ENCODE results near the gene LDB2.

LDB2 gene

DNA sequence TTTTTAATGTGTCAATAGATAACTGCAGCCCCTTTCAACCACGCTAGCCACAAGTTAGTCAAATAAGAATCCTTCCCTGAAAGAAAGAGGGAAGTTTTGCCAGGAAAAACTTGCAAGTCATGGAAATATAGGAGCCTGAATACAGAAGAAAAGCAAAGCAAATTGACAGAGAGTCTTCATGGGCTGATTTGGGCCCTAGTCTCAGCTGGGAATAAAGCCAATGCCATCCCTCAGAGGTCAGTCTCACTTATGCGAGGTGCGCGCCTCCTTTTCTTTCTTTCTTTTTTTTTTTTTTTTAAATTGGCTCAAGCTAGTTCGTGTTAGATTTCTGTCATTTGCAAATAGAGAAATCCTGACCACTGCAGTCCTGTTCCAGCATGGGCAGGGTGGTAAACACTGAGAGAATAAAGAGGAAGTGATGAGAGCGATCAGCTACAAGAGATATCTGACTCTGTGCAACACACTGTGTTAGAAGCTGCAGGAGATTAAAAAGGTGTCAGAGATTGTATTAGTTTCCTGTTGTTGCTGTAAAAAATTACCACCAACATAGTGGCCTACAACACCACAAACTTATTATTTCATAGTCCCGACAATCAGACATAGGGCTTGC, 299.7 kb downstream of the LDB2 start:
- TF ChIP-seq, protein P1, sequence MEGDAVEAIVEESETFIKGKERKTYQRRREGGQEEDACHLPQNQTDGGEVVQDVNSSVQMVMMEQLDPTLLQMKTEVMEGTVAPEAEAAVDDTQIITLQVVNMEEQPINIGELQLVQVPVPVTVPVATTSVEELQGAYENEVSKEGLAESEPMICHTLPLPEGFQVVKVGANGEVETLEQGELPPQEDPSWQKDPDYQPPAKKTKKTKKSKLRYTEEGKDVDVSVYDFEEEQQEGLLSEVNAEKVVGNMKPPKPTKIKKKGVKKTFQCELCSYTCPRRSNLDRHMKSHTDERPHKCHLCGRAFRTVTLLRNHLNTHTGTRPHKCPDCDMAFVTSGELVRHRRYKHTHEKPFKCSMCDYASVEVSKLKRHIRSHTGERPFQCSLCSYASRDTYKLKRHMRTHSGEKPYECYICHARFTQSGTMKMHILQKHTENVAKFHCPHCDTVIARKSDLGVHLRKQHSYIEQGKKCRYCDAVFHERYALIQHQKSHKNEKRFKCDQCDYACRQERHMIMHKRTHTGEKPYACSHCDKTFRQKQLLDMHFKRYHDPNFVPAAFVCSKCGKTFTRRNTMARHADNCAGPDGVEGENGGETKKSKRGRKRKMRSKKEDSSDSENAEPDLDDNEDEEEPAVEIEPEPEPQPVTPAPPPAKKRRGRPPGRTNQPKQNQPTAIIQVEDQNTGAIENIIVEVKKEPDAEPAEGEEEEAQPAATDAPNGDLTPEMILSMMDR (IDR thresholded peaks at IDR 0.05; ENCODE audit: low read depth, low read length, missing control alignments) = no peak
- DNase-seq (ENCODE audit: low read depth) = no peak

DNA sequence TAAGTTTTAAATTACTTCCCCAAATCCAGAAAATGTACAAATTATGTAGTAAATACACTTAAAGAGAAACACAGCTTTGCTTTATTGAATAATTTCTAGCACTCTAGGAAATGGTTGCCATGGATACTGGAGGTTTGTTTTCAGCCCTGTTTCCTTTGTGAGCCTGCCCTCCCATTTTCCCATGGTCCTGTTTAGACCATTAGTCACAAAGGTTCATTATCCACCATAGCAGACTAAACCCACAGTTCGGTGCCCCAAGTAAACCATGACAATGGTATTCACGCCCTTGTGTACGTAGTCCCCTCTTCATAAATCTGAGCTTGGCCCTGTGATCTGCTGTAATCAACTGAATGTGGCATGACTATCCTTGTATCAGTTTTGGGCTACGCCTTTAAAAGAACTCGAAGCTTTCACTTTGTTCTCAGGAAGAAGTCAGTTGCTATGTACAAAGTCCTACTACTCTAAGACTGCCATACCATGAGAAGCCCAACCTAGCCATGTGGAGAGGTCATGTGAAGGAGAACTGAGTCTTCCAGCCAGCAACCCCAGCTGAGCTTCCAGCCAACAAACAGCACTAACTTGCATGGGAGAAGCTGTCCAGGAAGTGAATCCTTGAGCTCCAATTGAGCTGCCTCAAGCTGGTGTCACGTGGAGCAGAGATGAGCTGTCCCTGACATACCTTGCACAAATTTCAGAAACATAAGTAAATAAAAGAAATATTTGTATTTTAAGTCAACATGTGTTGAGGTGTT, 300.4 kb downstream of the LDB2 start:
- no peak overlapping the region for H3K4me3 ChIP-seq (ENCODE audit: low read depth, low read length)
- DNase-seq (ENCODE audit: low read depth) = no peak
- TF ChIP-seq, protein P1 (IDR thresholded peaks at IDR 0.05; ENCODE audit: low read depth, low read length, missing control alignments) = no peak

More for the DNA sequence above, 299.7 kb downstream of the LDB2 start:
- H3K4me3 ChIP-seq (ENCODE audit: low read depth, low read length) = no peak overlapping the region

DNA sequence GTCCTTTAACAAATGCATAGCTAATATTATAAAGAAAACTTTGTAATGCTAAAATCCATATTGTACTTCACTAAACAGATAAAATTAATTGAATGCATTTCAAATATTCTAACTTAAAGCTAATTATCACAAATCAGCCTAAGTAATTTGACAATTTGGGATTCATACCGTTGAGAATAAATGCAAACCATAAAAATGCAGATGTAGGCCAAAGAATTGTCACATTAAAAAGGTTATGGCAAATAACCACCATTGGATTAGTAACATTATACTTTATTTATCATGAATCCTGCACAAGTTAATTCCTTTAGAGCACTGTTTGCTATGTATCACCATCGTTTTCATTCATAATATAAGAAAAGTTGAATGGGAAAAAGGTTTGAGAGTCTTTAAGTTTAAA, 301.0 kb downstream of the LDB2 start:
- TF ChIP-seq, protein P1 (IDR thresholded peaks at IDR 0.05; ENCODE audit: low read depth, low read length, missing control alignments) = no peak
- H3K4me3 ChIP-seq (ENCODE audit: low read depth, low read length) = no peak overlapping the region
- DNase-seq (ENCODE audit: low read depth) = no peak

DNA sequence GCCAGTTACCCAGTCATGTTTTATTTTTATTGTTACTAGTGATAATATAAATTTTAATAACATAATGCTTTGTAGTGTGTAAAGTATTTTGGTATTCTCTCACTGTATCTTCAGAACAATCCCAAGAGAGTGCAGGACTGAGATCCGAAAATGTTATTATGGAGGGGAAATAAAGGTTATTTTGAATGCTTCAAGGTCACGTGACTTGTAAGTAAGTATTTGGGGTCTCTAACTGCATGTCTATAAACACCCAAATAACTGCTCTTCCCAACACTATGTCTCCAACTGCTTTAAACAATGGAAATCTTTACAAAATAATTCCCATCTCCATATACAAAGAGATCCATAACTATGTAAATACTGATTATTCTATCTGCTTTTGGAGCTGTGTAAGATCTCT, 302.2 kb downstream of the LDB2 start:
- DNase-seq (ENCODE audit: low read depth) = no peak
- no peak overlapping the region for H3K4me3 ChIP-seq (ENCODE audit: low read depth, low read length)
- TF ChIP-seq, protein P1 (IDR thresholded peaks at IDR 0.05; ENCODE audit: low read depth, low read length, missing control alignments) = no peak

DNA sequence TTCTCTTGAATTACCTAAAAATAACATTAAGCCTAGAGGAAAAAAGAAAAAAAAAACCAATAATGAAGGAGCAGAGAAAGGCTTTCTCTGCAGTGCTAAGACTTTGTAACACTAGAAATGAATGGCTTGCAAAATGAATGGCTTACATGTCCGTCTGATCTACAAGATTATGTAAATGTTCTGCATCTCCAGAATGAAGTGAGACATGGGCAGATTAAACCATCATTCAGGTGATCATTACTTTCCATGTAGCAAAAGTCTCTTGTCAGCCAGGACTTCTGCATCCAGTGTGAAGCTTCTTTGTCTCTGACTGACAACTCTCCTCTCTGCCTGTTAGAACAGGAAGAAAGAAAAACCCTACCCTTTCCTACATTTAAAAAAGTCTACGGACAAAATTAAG, 304.3 kb downstream of the LDB2 start:
- TF ChIP-seq, protein P1 (IDR thresholded peaks at IDR 0.05; ENCODE audit: low read depth, low read length, missing control alignments) = no peak

DNA sequence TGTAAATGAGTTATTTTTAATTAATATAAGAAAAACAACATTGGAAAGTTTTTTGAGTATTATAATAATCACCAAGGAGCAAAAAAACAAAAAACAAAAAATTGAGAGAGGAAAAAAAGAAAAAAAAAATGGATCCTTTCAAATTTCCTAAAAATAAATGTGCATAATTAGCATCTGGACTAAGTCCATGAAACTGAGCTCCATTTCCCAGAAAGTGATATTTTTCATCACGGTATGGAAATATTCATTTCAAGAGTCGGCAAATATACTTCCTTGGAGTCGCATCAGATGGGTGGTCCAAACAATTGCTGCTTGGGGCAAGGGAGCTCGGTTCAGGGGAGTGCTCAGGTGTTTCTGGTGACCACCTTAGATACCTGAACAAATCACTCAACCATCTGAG, 305.1 kb downstream of the LDB2 start:
- DNase-seq (ENCODE audit: low read depth) = no peak
- TF ChIP-seq, protein P1 (IDR thresholded peaks at IDR 0.05; ENCODE audit: low read depth, low read length, missing control alignments) = no peak
- H3K4me3 ChIP-seq (ENCODE audit: low read depth, low read length) = no peak overlapping the region

More for the DNA sequence above, 304.3 kb downstream of the LDB2 start:
- DNase-seq (ENCODE audit: low read depth) = no peak
- no peak overlapping the region for H3K4me3 ChIP-seq (ENCODE audit: low read depth, low read length)
